Keratinocyte (primary cell): ENCODE data around the gene TMEM183A. TPM values are rescaled to one million over a fixed set of nuclear protein-coding genes. Genes with fewer than 3 reads are reported as not detected.

Source experiments
- DNase-seq: peaks from one replicate; pipeline ENCODE4 v3.0.0-alpha.2; 2011; ENCODE audit warnings: low read depth, missing footprints, low spot score
- FAIRE-seq: peaks from 2 replicates; lab custom pipeline; 2011; peaks lifted over from hg19 to GRCh38; lab: Jason Lieb, UNC
- H2AFZ ChIP-seq: 2 replicates; pipeline ENCODE4 v1.6.0; 2012; ENCODE audit warnings: low read length, control low read depth, inconsistent platforms; ENCODE audit not compliant: control insufficient read depth
- H3K27ac ChIP-seq: 2 replicates; pipeline ENCODE4 v1.5.1; 2011; ENCODE audit warnings: low read length; ENCODE audit not compliant: control insufficient read depth, insufficient read depth
- H3K27me3 ChIP-seq: 3 replicates; pipeline ENCODE4 v1.6.0; 2011; ENCODE audit warnings: low read length; ENCODE audit not compliant: control insufficient read depth, insufficient read depth; ENCODE audit errors: extremely low read depth
- H3K36me3 ChIP-seq, 2 experiments: 2 replicates in 1 of 2; 3 replicates in 1 of 2; pipeline ENCODE4 v1.5.1; 2011; ENCODE audit warnings: low read length in 2 of 2, mild to moderate bottlenecking in 1 of 2; ENCODE audit not compliant: control insufficient read depth in 2 of 2, insufficient read depth in 2 of 2; ENCODE audit errors: extremely low read depth in 1 of 2
- H3K4me1 ChIP-seq: 3 replicates; pipeline ENCODE4 v1.5.1; 2011; ENCODE audit warnings: low read length; ENCODE audit not compliant: control insufficient read depth, insufficient read depth; ENCODE audit errors: extremely low read depth
- H3K4me2 ChIP-seq: 3 replicates; pipeline ENCODE4 v1.6.0; 2011; ENCODE audit warnings: low read depth, low read length; ENCODE audit not compliant: control insufficient read depth, insufficient read depth; ENCODE audit errors: extremely low read depth
- H3K4me3 ChIP-seq, 3 experiments: fragments of 200-600 bp in 1 of 3; sonication (generic) in 1 of 3; 2 replicates in 2 of 3; 3 replicates in 1 of 3; pipeline ENCODE4 v1.5.1; 2011 to 2016; ENCODE audit warnings: low read length in 3 of 3, mild to moderate bottlenecking in 3 of 3, control low read depth in 2 of 3, inconsistent platforms in 1 of 3, low read depth in 1 of 3, mixed read lengths in 1 of 3, mixed run types in 1 of 3, moderate library complexity in 1 of 3; ENCODE audit not compliant: control insufficient read depth in 2 of 3, insufficient read depth in 2 of 3; ENCODE audit errors: extremely low read depth in 1 of 3
- H3K79me2 ChIP-seq: 2 replicates; pipeline ENCODE4 v1.6.0; 2012; ENCODE audit warnings: low read length; ENCODE audit not compliant: control insufficient read depth, insufficient read depth
- H3K9ac ChIP-seq: 3 replicates; pipeline ENCODE4 v1.6.0; 2011; ENCODE audit warnings: low read length; ENCODE audit not compliant: control insufficient read depth, insufficient read depth; ENCODE audit errors: extremely low read depth
- H3K9me1 ChIP-seq: 3 replicates; pipeline ENCODE4 v1.6.0; 2011; ENCODE audit warnings: low read length; ENCODE audit not compliant: control insufficient read depth, insufficient read depth; ENCODE audit errors: extremely low read depth
- H3K9me3 ChIP-seq: 2 replicates; pipeline ENCODE4 v1.5.1; 2012; ENCODE audit warnings: low read depth, low read length; ENCODE audit not compliant: control insufficient read depth
- H4K20me1 ChIP-seq: 3 replicates; pipeline ENCODE4 v1.6.0; 2011; ENCODE audit warnings: low read length; ENCODE audit not compliant: control insufficient read depth, insufficient read depth; ENCODE audit errors: extremely low read depth
- EZH2 ChIP-seq: IDR thresholded peaks from one replicate; pipeline ENCODE4 v1.6.1; 2012; ENCODE audit warnings: inconsistent platforms, mild to moderate bottlenecking, low read length, moderate library complexity
- dilution Hi-C: fragments of 300-500 bp; cut with MboI; formaldehyde crosslinking; loops from one replicate; pipeline ENCODE4 v1.7.0; 2020; ENCODE audit warnings: low sequenced_read_pairs; ENCODE audit not compliant: extremely low pct_ligation_motif_present
- polyA plus RNA-seq, 5 experiments: library from polyadenylated mRNA; depleted of rRNA in 3 of 5; stranded (reverse) in 3 of 5; stranded (forward) in 1 of 5; unstranded in 1 of 5; fragments of >200 nt; gene quantifications; 1 replicate in 1 of 5; 2 replicates in 3 of 5; 3 replicates in 1 of 5; pipeline versions ENCODE4 v1.2.1 to v1.2.3, GENCODE V29; 2011 to 2012; ENCODE audit warnings: missing spikeins in 2 of 5, low read depth in 1 of 5, low replicate concordance in 1 of 5
- TF ChIP-seq, protein P1 (sequence below), 3 experiments: IDR thresholded peaks in 1 of 3; conservative IDR thresholded peaks in 1 of 3; optimal IDR thresholded peaks in 1 of 3; 2 replicates in 2 of 3; 3 replicates in 1 of 3; pipeline versions ENCODE3 to v1.5.1; 2011; ENCODE audit warnings: low read length in 3 of 3, mild to moderate bottlenecking in 3 of 3, moderate library complexity in 2 of 3, control low read depth in 1 of 3, inconsistent platforms in 1 of 3; ENCODE audit not compliant: insufficient read depth in 2 of 3; ENCODE audit errors: extremely low read depth in 1 of 3

Gene TMEM183A
- polyA plus RNA-seq, 1 donor (not counting 4 experiments of a cell fraction or from before 2014, with no cell fraction given), result 88.2 TPM

DNA sequence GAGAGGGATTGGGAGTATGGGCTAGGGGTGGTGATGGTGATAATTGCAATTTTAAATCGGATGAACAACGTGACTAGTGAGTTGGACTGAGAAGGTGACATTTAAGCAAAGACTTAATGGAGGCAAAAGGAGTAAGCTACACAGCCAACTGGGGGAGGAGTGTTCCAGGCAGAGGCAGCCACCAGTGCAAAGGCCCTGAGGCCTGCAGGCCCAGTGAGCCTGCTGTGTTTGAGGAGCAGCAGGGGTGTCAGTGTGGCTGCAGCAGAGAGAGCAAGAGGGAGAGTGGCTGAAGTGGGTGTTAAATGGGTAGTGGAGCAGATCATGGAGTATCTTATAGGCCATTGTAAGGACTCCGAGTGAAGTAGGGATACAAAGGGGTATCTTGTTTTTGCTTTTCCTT, 59.8 kb downstream of the TMEM183A start:
- Histone ChIP-seq H3K4me2 (no peak overlapping the region), H3K27me3 (peaks cover 15% of the 10 kb centered on the region), H3K27ac (no peak overlapping the region), H3K4me3 (no peak overlapping the region), H3K4me1 (no peaks in the 10 kb centered on the region), H3K36me3 (peaks cover 0 to 2% of the 10 kb centered on the region in 2 experiments), H2AFZ (no peak overlapping the region), H3K79me2 (no peaks in the 10 kb centered on the region), H3K9ac (no peak overlapping the region), H3K9me1 (no peaks in the 10 kb centered on the region), H4K20me1 (no peaks in the 10 kb centered on the region), H3K9me3 (no peaks in the 10 kb centered on the region)
- dilution Hi-C loops, result no loop called here
- TF ChIP-seq EZH2, result no peak
- TF ChIP-seq, protein P1, sequence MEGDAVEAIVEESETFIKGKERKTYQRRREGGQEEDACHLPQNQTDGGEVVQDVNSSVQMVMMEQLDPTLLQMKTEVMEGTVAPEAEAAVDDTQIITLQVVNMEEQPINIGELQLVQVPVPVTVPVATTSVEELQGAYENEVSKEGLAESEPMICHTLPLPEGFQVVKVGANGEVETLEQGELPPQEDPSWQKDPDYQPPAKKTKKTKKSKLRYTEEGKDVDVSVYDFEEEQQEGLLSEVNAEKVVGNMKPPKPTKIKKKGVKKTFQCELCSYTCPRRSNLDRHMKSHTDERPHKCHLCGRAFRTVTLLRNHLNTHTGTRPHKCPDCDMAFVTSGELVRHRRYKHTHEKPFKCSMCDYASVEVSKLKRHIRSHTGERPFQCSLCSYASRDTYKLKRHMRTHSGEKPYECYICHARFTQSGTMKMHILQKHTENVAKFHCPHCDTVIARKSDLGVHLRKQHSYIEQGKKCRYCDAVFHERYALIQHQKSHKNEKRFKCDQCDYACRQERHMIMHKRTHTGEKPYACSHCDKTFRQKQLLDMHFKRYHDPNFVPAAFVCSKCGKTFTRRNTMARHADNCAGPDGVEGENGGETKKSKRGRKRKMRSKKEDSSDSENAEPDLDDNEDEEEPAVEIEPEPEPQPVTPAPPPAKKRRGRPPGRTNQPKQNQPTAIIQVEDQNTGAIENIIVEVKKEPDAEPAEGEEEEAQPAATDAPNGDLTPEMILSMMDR (optimal IDR thresholded peaks at IDR 0.05 in 1 of 3, IDR thresholded peaks at IDR 0.05 in 1 of 3, conservative IDR thresholded peaks at IDR 0.05 in 1 of 3; ENCODE audit: extremely low read depth in 1 of 3, insufficient read depth in 2 of 3, low read length in 3 of 3), result no peak
- DNase-seq, result no peak
- no peak for FAIRE-seq

DNA sequence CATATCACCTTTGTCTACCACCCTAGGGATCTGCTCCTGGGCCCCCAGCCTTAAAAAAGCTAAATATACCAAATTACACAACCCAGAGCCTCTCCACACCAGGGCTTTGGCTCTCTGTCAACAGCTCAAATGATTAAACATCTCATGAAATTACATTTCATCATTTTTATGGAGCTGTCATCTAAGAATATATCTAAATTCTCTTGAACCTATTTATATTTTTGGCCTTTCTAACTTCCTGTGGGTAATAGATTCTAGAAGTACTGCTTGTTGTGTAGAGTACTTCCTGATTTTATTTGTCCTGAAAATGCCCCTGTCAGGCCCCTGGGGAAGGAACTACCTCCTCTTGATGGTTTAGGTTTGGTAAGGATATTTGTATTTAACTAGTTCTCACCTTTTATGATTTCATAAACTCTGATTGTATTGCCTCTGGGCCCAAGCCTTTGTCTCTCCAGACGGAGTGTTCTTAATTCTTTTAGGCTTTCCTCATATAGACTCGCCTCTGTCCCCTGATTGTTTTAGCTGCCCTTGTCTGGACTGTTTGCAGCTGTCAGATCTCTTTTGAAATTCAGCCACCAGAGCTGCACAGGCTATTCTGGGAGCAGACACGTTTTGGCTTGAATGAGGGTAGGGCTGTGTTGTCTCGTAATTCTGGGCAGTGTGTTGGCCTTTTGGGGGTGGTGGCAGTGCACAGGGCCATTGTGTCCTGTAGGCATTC, 62.0 kb downstream of the TMEM183A start:
- peaks cover 0 to 2% of the 10 kb centered on the region in 2 experiments for H3K36me3 ChIP-seq
- no peaks in the 10 kb centered on the region for H4K20me1 ChIP-seq
- H3K4me2 ChIP-seq, result no peak overlapping the region
- TF ChIP-seq, protein P1 (optimal IDR thresholded peaks at IDR 0.05 in 1 of 3, IDR thresholded peaks at IDR 0.05 in 1 of 3, conservative IDR thresholded peaks at IDR 0.05 in 1 of 3; ENCODE audit: extremely low read depth in 1 of 3, insufficient read depth in 2 of 3, low read length in 3 of 3), result no peak
- no peak for TF ChIP-seq EZH2
- no peaks in the 10 kb centered on the region for H3K9me3 ChIP-seq
- H3K27ac ChIP-seq, result no peak overlapping the region
- peaks cover 23% of the 10 kb centered on the region for H3K27me3 ChIP-seq
- H2AFZ ChIP-seq, result no peak overlapping the region
- no peaks in the 10 kb centered on the region for H3K9me1 ChIP-seq
- H3K4me3 ChIP-seq, result no peak overlapping the region
- H3K79me2 ChIP-seq, result no peaks in the 10 kb centered on the region
- dilution Hi-C loops, result no loop called here
- DNase-seq, result no peak
- no peak for FAIRE-seq
- H3K9ac ChIP-seq, result no peak overlapping the region
- no peaks in the 10 kb centered on the region for H3K4me1 ChIP-seq
